WERI-Rb-1 (cell line): ENCODE results near the gene CHFR.

Source experiments
- DNase-seq: peaks from one replicate; pipeline ENCODE4 v3.0.0-alpha.2; 2020
- H3K27ac ChIP-seq: fragments of 250-450 bp; sonication (Bioruptor Pico); 2 replicates; pipeline ENCODE4 v1.5.1; 2020; ENCODE audit warnings: mild to moderate bottlenecking, moderate library complexity
- H3K27me3 ChIP-seq: fragments of 250-450 bp; sonication (Bioruptor Pico); 2 replicates; pipeline ENCODE4 v1.5.1; 2021; ENCODE audit warnings: mild to moderate bottlenecking, low read depth, moderate library complexity; ENCODE audit not compliant: insufficient read depth, severe bottlenecking
- H3K36me3 ChIP-seq: fragments of 250-450 bp; sonication (Bioruptor Pico); 2 replicates; pipeline ENCODE4 v1.5.1; 2020; ENCODE audit warnings: mild to moderate bottlenecking, moderate library complexity
- H3K4me3 ChIP-seq: 2 replicates; pipeline ENCODE4 v1.5.1; 2011; ENCODE audit warnings: low read depth, mild to moderate bottlenecking, control low read depth, low read length
- H3K9me3 ChIP-seq: fragments of 250-450 bp; sonication (Bioruptor Pico); 2 replicates; pipeline ENCODE4 v1.5.1; 2021; ENCODE audit warnings: mild to moderate bottlenecking, moderate library complexity; ENCODE audit not compliant: severe bottlenecking
- TF ChIP-seq, protein P1 (sequence below): IDR thresholded peaks from 2 replicates; pipeline ENCODE4 v1.5.1; 2011; ENCODE audit warnings: low read depth, mild to moderate bottlenecking, control low read depth, inconsistent platforms, low read length

The CHFR gene

GRCh38 chr12:132924356-132924755 is 37.0 kb upstream of the CHFR start:
- no peak for DNase-seq
- Histone ChIP-seq H3K9me3 (peaks cover 62% of the 10 kb centered on the region), H3K4me3 (no peak overlapping the region), H3K27ac (no peak overlapping the region), H3K36me3 (peaks cover 21% of the 10 kb centered on the region), H3K27me3 (no peaks in the 10 kb centered on the region)
- TF ChIP-seq, protein P1, sequence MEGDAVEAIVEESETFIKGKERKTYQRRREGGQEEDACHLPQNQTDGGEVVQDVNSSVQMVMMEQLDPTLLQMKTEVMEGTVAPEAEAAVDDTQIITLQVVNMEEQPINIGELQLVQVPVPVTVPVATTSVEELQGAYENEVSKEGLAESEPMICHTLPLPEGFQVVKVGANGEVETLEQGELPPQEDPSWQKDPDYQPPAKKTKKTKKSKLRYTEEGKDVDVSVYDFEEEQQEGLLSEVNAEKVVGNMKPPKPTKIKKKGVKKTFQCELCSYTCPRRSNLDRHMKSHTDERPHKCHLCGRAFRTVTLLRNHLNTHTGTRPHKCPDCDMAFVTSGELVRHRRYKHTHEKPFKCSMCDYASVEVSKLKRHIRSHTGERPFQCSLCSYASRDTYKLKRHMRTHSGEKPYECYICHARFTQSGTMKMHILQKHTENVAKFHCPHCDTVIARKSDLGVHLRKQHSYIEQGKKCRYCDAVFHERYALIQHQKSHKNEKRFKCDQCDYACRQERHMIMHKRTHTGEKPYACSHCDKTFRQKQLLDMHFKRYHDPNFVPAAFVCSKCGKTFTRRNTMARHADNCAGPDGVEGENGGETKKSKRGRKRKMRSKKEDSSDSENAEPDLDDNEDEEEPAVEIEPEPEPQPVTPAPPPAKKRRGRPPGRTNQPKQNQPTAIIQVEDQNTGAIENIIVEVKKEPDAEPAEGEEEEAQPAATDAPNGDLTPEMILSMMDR, result no peak

- H3K4me3 ChIP-seq, result no peak overlapping the region
- no peaks in the 10 kb centered on the region for H3K27me3 ChIP-seq
- TF ChIP-seq, protein P1, result no peak
- H3K36me3 ChIP-seq, result peaks cover 15% of the 10 kb centered on the region
- H3K27ac ChIP-seq, result no peak overlapping the region
- H3K9me3 ChIP-seq, result peaks cover 63% of the 10 kb centered on the region
- no peak for DNase-seq
Observed at GRCh38 chr12:132923356-132923909, 36.0 kb upstream of the CHFR start.

- Histone ChIP-seq H3K4me3 (no peak overlapping the region), H3K36me3 (peaks cover 12% of the 10 kb centered on the region), H3K27ac (no peak overlapping the region), H3K9me3 (peaks cover 59% of the 10 kb centered on the region), H3K27me3 (no peaks in the 10 kb centered on the region)
- TF ChIP-seq, protein P1, result no peak
- no peak for DNase-seq
Observed at GRCh38 chr12:132922676-132923075, 35.3 kb upstream of the CHFR start.

DNA sequence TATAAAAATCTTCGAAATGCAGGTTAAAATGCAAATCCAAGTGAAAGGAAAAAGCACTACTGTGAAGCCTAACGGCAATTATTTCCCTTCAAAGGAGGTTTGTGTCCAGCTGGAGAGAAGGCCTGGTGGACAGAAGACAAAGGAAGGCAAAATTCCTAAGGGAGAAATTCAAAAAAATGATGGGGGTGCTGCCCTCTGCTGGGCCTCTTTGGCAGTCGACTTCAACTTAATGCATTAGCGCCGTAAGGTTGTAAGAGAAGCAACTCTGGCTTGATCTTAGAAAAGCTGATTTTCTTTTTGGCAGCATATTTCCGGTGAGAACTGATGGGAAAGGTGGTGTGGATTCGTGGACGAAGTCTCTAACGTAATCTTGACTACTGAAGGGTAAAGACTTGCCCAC is 34.3 kb upstream of the CHFR start:
- TF ChIP-seq, protein P1, result peak; percentile 57
- H3K27ac ChIP-seq, result no peak overlapping the region
- no peak overlapping the region for H3K4me3 ChIP-seq
- peak; percentile 18 for DNase-seq
- H3K9me3 ChIP-seq, result peaks cover 53% of the 10 kb centered on the region
- no peaks in the 10 kb centered on the region for H3K27me3 ChIP-seq
- H3K36me3 ChIP-seq, result peaks cover 11% of the 10 kb centered on the region

DNA sequence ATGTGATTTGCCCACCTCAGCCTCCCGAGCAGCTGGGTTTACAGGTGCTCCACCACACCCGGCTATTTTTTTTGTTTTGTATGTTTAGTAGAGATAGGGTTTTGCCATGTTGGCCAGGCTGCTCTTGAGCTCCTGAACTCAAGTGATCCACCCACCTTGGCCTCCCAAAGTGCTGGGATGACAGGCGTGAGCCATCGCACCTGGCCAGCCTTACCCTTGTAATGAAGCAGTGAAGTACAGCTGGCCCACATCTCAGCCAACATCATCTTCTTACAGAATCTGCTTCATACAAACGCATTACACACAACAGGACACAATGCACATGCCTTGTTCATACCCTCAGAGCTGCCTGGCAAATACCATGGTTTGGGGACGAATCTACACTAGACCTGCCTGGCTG is 31.3 kb upstream of the CHFR start:
- H3K27me3 ChIP-seq, result no peaks in the 10 kb centered on the region
- H3K9me3 ChIP-seq, result peaks cover 33% of the 10 kb centered on the region
- no peaks in the 10 kb centered on the region for H3K36me3 ChIP-seq
- no peak overlapping the region for H3K4me3 ChIP-seq
- TF ChIP-seq, protein P1, result no peak
- no peak overlapping the region for H3K27ac ChIP-seq
- no peak for DNase-seq

DNA sequence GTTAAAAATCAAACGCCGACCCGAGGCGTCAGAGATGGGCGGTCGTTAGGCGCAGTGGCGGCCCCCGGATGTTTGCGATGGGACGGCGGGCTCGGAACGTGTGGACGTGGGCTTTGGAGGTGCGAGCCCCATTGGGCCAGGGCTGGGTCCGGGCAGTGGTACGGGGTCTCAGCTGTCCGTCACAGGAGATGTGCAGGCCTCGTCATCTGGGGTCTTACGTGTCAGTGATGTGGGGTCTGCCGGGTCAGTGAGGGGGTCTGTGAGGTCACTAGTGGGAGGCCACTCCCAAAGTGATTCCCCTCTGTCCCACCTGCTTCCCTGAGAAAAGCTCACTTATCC is 21.6 kb upstream of the CHFR start:
- DNase-seq, result no peak
- Histone ChIP-seq H3K27me3 (no peaks in the 10 kb centered on the region), H3K4me3 (peak overlapping the region; percentile 78), H3K27ac (peak overlapping the region; percentile 62), H3K36me3 (no peaks in the 10 kb centered on the region), H3K9me3 (peaks cover 4% of the 10 kb centered on the region)
- TF ChIP-seq, protein P1, result no peak
